Prostate gland (tissue), 2 donors: ENCODE results near the gene ADK.

ENCODE experiments used
- POLR2A ChIP-seq: fragments of 450-650 bp; IDR thresholded peaks from one replicate; pipeline ENCODE4 v1.6.1; 2016; ENCODE audit warnings: antibody characterized with exemption, mild to moderate bottlenecking
- TF ChIP-seq, protein P1 (sequence below), 4 experiments: fragments of 200-600 bp in 2 of 4; fragments of 450-650 bp in 2 of 4; sonication (generic) in 2 of 4; IDR thresholded peaks; 1 replicate in 3 of 4; 2 replicates in 1 of 4; pipeline ENCODE4 v1.5.1; 2016 to 2019; ENCODE audit warnings: antibody characterized with exemption in 4 of 4, mild to moderate bottlenecking in 2 of 4, moderate library complexity in 2 of 4

DNA sequence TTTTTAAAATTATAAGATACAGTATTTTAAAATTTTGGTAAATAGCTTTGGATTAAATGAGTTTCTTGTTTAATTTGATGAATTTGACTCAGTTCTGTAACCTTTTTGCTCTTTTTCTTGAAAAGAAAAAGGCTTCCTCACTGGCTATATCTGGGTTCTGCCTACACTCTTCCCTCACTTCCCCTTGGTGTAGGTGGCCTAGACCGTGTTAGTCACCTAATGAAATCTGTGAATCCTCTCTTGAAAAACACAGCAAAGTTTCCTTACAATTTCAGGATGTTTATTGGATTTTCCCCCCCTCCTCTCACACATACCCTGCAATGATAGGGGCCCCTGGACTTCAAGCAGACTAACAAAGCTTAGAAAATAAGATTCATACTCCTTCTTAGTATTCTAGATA lies 231.6 kb downstream of the ADK start:
- TF ChIP-seq, protein P1, sequence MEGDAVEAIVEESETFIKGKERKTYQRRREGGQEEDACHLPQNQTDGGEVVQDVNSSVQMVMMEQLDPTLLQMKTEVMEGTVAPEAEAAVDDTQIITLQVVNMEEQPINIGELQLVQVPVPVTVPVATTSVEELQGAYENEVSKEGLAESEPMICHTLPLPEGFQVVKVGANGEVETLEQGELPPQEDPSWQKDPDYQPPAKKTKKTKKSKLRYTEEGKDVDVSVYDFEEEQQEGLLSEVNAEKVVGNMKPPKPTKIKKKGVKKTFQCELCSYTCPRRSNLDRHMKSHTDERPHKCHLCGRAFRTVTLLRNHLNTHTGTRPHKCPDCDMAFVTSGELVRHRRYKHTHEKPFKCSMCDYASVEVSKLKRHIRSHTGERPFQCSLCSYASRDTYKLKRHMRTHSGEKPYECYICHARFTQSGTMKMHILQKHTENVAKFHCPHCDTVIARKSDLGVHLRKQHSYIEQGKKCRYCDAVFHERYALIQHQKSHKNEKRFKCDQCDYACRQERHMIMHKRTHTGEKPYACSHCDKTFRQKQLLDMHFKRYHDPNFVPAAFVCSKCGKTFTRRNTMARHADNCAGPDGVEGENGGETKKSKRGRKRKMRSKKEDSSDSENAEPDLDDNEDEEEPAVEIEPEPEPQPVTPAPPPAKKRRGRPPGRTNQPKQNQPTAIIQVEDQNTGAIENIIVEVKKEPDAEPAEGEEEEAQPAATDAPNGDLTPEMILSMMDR (IDR thresholded peaks at IDR 0.05): no peak
- TF ChIP-seq POLR2A: no peak
